Upper lobe of right lung (tissue), 1 donor: ENCODE data around the gene C3AR1. TPM values are rescaled to one million over a fixed set of nuclear protein-coding genes. Genes with fewer than 3 reads are reported as not detected.
A peak's percentile ranks its signal among the peaks of the same experiment; 100 is the strongest.

Source experiments
- ATAC-seq: fragments of 200-7000 bp; cut with Tn5 transposase; one replicate; pipeline ENCODE4 v1.9.1; 2020; ENCODE audit warnings: mild to moderate bottlenecking, moderate library complexity
- DNase-seq: peaks from one replicate; pipeline ENCODE4 v3.0.0-alpha.2; 2020
- H3K27ac ChIP-seq: fragments of 200-600 bp; one replicate; pipeline ENCODE4 v1.8.0; 2022
- H3K27me3 ChIP-seq: fragments of 200-600 bp; one replicate; pipeline ENCODE4 v1.8.0; 2022; ENCODE audit warnings: mild to moderate bottlenecking
- H3K36me3 ChIP-seq: fragments of 200-600 bp; one replicate; pipeline ENCODE4 v1.8.0; 2022
- H3K4me1 ChIP-seq: fragments of 200-600 bp; one replicate; pipeline ENCODE4 v1.8.0; 2022
- H3K4me3 ChIP-seq: fragments of 200-600 bp; one replicate; pipeline ENCODE4 v1.8.0; 2022; ENCODE audit warnings: mild to moderate bottlenecking
- H3K9me3 ChIP-seq: fragments of 200-600 bp; one replicate; pipeline ENCODE4 v1.8.0; 2022
- intact Hi-C: fragments of 100-400 bp; cut with DNase I; formaldehyde crosslinking; loops from one replicate; pipeline ENCODE4 v1.11.0; 2022
- total RNA-seq: library from RNA; stranded (reverse); fragmentation: NEBNext Ultra II Directional; extraction: Animal tissue kit (Norgen Biotek cat#: 25700); gene quantifications from one replicate; pipeline ENCODE4 v1.2.1, GENCODE V29; 2021
- TF ChIP-seq, protein P1 (sequence below): fragments of 200-600 bp; IDR thresholded peaks from one replicate; pipeline ENCODE4 v1.8.0; 2022; ENCODE audit warnings: antibody characterized with exemption
- donor health status: DM: no; HTN: yes; CAD: no; lungs with severe emphysema.

Gene C3AR1
- total RNA-seq, 1 donor from 2014 or later: 45.0 TPM

GRCh38 chr12:8040791-8041190 lies 25.4 kb downstream of the C3AR1 start:
- Histone ChIP-seq H3K9me3 (no peaks in the 10 kb centered on the region), H3K4me1 (peaks cover 35% of the 10 kb centered on the region), H3K27me3 (no peaks in the 10 kb centered on the region), H3K36me3 (peaks cover 68% of the 10 kb centered on the region), H3K4me3 (no peak overlapping the region), H3K27ac (no peak overlapping the region)
- TF ChIP-seq, protein P1, sequence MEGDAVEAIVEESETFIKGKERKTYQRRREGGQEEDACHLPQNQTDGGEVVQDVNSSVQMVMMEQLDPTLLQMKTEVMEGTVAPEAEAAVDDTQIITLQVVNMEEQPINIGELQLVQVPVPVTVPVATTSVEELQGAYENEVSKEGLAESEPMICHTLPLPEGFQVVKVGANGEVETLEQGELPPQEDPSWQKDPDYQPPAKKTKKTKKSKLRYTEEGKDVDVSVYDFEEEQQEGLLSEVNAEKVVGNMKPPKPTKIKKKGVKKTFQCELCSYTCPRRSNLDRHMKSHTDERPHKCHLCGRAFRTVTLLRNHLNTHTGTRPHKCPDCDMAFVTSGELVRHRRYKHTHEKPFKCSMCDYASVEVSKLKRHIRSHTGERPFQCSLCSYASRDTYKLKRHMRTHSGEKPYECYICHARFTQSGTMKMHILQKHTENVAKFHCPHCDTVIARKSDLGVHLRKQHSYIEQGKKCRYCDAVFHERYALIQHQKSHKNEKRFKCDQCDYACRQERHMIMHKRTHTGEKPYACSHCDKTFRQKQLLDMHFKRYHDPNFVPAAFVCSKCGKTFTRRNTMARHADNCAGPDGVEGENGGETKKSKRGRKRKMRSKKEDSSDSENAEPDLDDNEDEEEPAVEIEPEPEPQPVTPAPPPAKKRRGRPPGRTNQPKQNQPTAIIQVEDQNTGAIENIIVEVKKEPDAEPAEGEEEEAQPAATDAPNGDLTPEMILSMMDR: no peak
- intact Hi-C loops: no loop called here
- ATAC-seq (no peak), DNase-seq (no peak)

DNA sequence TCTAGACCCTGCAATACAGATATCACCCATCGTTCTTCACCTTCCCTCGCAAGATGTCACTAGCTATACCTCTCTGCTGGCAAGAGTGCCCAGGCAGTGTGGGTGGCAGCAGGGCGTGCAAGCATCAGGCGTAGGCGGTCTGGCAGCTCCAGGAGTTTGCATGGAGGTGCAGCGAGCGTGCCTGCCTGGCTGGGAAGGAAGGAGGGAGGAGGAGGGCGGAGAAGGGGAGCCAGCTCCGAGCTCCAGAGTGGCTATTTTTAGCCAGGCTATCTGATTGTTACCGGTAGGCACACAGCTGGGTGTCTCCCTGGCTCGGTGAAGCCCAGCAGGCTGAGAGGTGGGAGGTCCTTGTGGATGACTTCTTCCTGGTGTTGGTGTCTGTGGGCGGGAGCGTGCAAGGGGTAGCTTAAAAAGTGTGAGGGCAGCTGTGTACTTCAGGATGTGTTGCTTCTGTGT lies 27.5 kb downstream of the C3AR1 start:
- Histone ChIP-seq H3K36me3 (peaks cover 47% of the 10 kb centered on the region), H3K4me3 (peak overlapping the region; percentile 6), H3K27me3 (no peaks in the 10 kb centered on the region), H3K4me1 (peaks cover 56% of the 10 kb centered on the region), H3K9me3 (no peaks in the 10 kb centered on the region), H3K27ac (peak overlapping the region; percentile 27)
- TF ChIP-seq, protein P1: no peak
- intact Hi-C loops: no loop called here
- peak; percentile 91 for ATAC-seq
- DNase-seq: peak; percentile 84

DNA sequence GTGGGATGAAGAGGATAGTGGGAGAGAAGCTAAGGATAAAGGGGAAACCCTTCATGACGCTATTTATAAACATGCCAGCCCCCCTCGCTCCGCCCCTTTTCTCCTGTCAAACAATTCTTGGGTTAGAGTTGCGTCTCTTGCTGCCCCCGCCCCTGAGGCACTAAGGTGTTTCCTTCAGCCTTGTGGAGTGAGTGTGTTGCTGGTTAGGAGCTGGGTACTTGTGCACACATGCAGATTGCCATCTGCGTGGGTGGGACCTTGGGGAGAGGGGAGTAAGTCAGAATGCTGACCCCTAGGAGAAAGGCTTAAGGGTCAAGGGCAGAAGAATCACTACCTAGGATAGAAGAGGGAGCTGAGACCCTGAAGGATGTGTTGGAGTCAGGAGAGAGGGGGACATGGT lies 28.2 kb downstream of the C3AR1 start:
- Histone ChIP-seq H3K36me3 (peaks cover 40% of the 10 kb centered on the region), H3K4me3 (no peak overlapping the region), H3K9me3 (no peaks in the 10 kb centered on the region), H3K27me3 (no peaks in the 10 kb centered on the region), H3K27ac (no peak overlapping the region), H3K4me1 (peaks cover 59% of the 10 kb centered on the region)
- intact Hi-C loops: no loop called here
- ATAC-seq (no peak), DNase-seq (no peak)
- TF ChIP-seq, protein P1: no peak

- Histone ChIP-seq H3K9me3 (no peaks in the 10 kb centered on the region), H3K27ac (no peak overlapping the region), H3K27me3 (no peaks in the 10 kb centered on the region), H3K36me3 (peaks cover 32% of the 10 kb centered on the region), H3K4me3 (no peak overlapping the region), H3K4me1 (peaks cover 59% of the 10 kb centered on the region)
- intact Hi-C loops: no loop called here
- DNase-seq (no peak), ATAC-seq (no peak)
- TF ChIP-seq, protein P1: no peak
Observed at GRCh38 chr12:8037046-8037663, 29.0 kb downstream of the C3AR1 start.

DNA sequence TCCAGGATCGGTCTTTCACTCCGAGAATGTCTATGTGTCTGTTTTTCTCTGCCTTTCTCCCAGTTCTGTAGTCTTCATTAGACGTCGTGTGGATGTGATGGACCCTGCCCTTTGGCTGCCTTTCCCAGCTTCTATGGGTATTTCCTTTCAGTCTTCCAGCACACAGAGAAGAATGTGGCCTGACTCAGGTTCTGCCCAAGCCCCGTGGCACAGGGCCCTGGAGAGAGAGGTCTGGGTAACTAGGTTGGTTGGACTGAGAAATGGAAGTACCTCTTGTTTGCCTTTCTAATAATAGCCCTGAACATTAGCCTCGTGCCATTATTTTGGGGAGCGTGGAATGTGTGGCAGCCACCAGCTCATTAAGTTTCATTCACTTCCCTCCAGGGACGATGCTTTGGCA lies 29.8 kb downstream of the C3AR1 start:
- ATAC-seq (peak; percentile 2), DNase-seq (no peak)
- H3K36me3 ChIP-seq: peaks cover 24% of the 10 kb centered on the region

More for the DNA sequence above, 29.8 kb downstream of the C3AR1 start:
- no peak overlapping the region for H3K4me3 ChIP-seq
- intact Hi-C loops: no loop called here
- TF ChIP-seq, protein P1: no peak
- H3K27ac ChIP-seq: no peak overlapping the region
- H3K9me3 ChIP-seq: no peaks in the 10 kb centered on the region
- peaks cover 65% of the 10 kb centered on the region for H3K4me1 ChIP-seq
- H3K27me3 ChIP-seq: no peaks in the 10 kb centered on the region
